Immature natural killer cell (primary cell): ENCODE measurements around the gene MS4A14. TPM values are rescaled to one million over a fixed set of nuclear protein-coding genes. Genes with fewer than 3 reads are reported as not detected.

Source experiments
- DNase-seq, 3 donors: peaks; one replicate each; pipeline ENCODE4 v3.0.0; 2022; ENCODE audit warnings: mixed read lengths in 1 of 3
- H3K27ac Mint-ChIP-seq, 6 donors: one replicate each; pipeline ENCODE4 v1.8.0; 2020; ENCODE audit warnings: mixed read lengths in 6 of 6, mild to moderate bottlenecking in 5 of 6, inconsistent platforms in 4 of 6, moderate library complexity in 3 of 6
- H3K27me3 Mint-ChIP-seq, 3 donors: one replicate each; pipeline ENCODE4 v1.8.0; 2020 to 2021; ENCODE audit warnings: low read depth in 3 of 3, mild to moderate bottlenecking in 3 of 3, mixed read lengths in 3 of 3, moderate library complexity in 3 of 3, inconsistent platforms in 1 of 3
- H3K36me3 Mint-ChIP-seq, 3 donors: one replicate each; pipeline ENCODE4 v1.8.0; 2020; ENCODE audit warnings: mixed read lengths in 3 of 3, inconsistent platforms in 2 of 3, mild to moderate bottlenecking in 2 of 3
- H3K4me1 Mint-ChIP-seq, 2 donors: one replicate each; pipeline ENCODE4 v1.8.0; 2020; ENCODE audit warnings: inconsistent platforms in 2 of 2, mild to moderate bottlenecking in 2 of 2, mixed read lengths in 2 of 2, moderate library complexity in 1 of 2
- H3K4me3 Mint-ChIP-seq, 5 donors: one replicate each; pipeline ENCODE4 v1.8.0; 2020; ENCODE audit warnings: mild to moderate bottlenecking in 5 of 5, mixed read lengths in 5 of 5, inconsistent platforms in 3 of 5, moderate library complexity in 3 of 5
- H3K9me3 Mint-ChIP-seq, 6 donors: one replicate each; pipeline ENCODE4 v1.8.0; 2020; ENCODE audit warnings: mild to moderate bottlenecking in 6 of 6, mixed read lengths in 6 of 6, inconsistent platforms in 4 of 6, moderate library complexity in 3 of 6
- polyA plus RNA-seq, 3 donors: library from polyadenylated mRNA; unstranded; fragments of 300-500 nt; fragmentation: Illumina TruSeq; gene quantifications; one replicate each; pipeline ENCODE4 v1.2.3, GENCODE V29; 2021

MS4A14 gene
- polyA plus RNA-seq, 3 donors from 2014 or later = not detected

- H3K27me3 Mint-ChIP-seq = peaks cover 0 to 4% (median 0%) of the 10 kb centered on the region in 3 donors
- DNase-seq = no peak
- no peak overlapping the region for H3K27ac Mint-ChIP-seq
Measured at GRCh38 chr11:60370811-60371298, 25.4 kb upstream of the MS4A14 start.

GRCh38 chr11:60371386-60371785, 24.9 kb upstream of the MS4A14 start:
- Mint-ChIP-seq H3K4me1 (no peaks in the 10 kb centered on the region), H3K9me3 (peaks cover 0 to 2% (median 0%) of the 10 kb centered on the region in 6 donors), H3K27me3 (peaks cover 0 to 2% (median 0%) of the 10 kb centered on the region in 3 donors), H3K4me3 (no peak overlapping the region), H3K36me3 (no peaks in the 10 kb centered on the region), H3K27ac (no peak overlapping the region)
- DNase-seq = no peak

More at GRCh38 chr11:60370811-60371298, 25.4 kb upstream of the MS4A14 start:
- Mint-ChIP-seq H3K9me3 (peaks cover 0 to 2% (median 0%) of the 10 kb centered on the region in 6 donors), H3K4me3 (no peak overlapping the region), H3K36me3 (no peaks in the 10 kb centered on the region), H3K4me1 (no peaks in the 10 kb centered on the region)

- H3K27me3 Mint-ChIP-seq = peaks cover 0 to 2% (median 1%) of the 10 kb centered on the region in 3 donors
- H3K36me3 Mint-ChIP-seq = no peaks in the 10 kb centered on the region
- H3K4me3 Mint-ChIP-seq = no peak overlapping the region
- H3K27ac Mint-ChIP-seq = no peak overlapping the region
- DNase-seq = no peak
- no peaks in the 10 kb centered on the region for H3K4me1 Mint-ChIP-seq
- H3K9me3 Mint-ChIP-seq = peaks cover 0 to 2% (median 0%) of the 10 kb centered on the region in 6 donors
Measured at GRCh38 chr11:60371854-60372253, 24.4 kb upstream of the MS4A14 start.

- no peak overlapping the region for H3K4me3 Mint-ChIP-seq
- H3K27ac Mint-ChIP-seq = no peak overlapping the region
- DNase-seq = no peak
- H3K9me3 Mint-ChIP-seq = peaks cover 0 to 2% (median 0%) of the 10 kb centered on the region in 6 donors
- H3K27me3 Mint-ChIP-seq = peaks cover 0 to 2% (median 1%) of the 10 kb centered on the region in 3 donors
- H3K4me1 Mint-ChIP-seq = peaks cover 2% of the 10 kb centered on the region in 2 donors
- H3K36me3 Mint-ChIP-seq = no peaks in the 10 kb centered on the region
Measured at GRCh38 chr11:60372767-60373166, 23.5 kb upstream of the MS4A14 start.

- Mint-ChIP-seq H3K9me3 (peaks cover 0 to 2% (median 0%) of the 10 kb centered on the region in 6 donors), H3K4me3 (no peak overlapping the region), H3K27ac (no peak overlapping the region), H3K27me3 (peaks cover 0 to 7% (median 2%) of the 10 kb centered on the region in 3 donors), H3K4me1 (peaks cover 3 to 11% of the 10 kb centered on the region in 2 donors), H3K36me3 (no peaks in the 10 kb centered on the region)
- DNase-seq = no peak
Measured at GRCh38 chr11:60375316-60375715, 20.9 kb upstream of the MS4A14 start.

- Mint-ChIP-seq H3K9me3 (peaks cover 0 to 2% (median 0%) of the 10 kb centered on the region in 6 donors), H3K4me3 (no peak overlapping the region), H3K36me3 (no peaks in the 10 kb centered on the region), H3K27me3 (peaks cover 0 to 7% (median 2%) of the 10 kb centered on the region in 3 donors), H3K27ac (no peak overlapping the region), H3K4me1 (peaks cover 3 to 11% of the 10 kb centered on the region in 2 donors)
- DNase-seq = no peak
Measured at GRCh38 chr11:60376601-60377000, 19.7 kb upstream of the MS4A14 start.

- Mint-ChIP-seq H3K27me3 (peaks cover 0 to 9% (median 5%) of the 10 kb centered on the region in 3 donors), H3K36me3 (no peaks in the 10 kb centered on the region), H3K9me3 (no peaks in the 10 kb centered on the region), H3K4me3 (no peak overlapping the region), H3K27ac (peak overlapping the region in 1 of 6 donors; percentile 54), H3K4me1 (peaks cover 3 to 11% of the 10 kb centered on the region in 2 donors)
- no peak for DNase-seq
Measured at GRCh38 chr11:60377401-60378136, 18.7 kb upstream of the MS4A14 start.

GRCh38 chr11:60378354-60378753, 17.9 kb upstream of the MS4A14 start, which contains the start of gene MS4A7:
MS4A7 (plus strand) TSS chr11:60378532; CDS start chr11:60383142, 4,610 bp downstream.
- DNase-seq = no peak
- Mint-ChIP-seq H3K27ac (peak within 1 kb of the TSS in 2 of 6 donors; percentile 28 to 54), H3K4me1 (peaks cover 3 to 11% of the 10 kb centered on the region in 2 donors), H3K36me3 (no peaks in the 10 kb centered on the region), H3K27me3 (peaks cover 0 to 9% (median 5%) of the 10 kb centered on the region in 3 donors), H3K4me3 (peak within 1 kb of the TSS in 1 of 5 donors; percentile 29), H3K9me3 (no peaks in the 10 kb centered on the region)

GRCh38 chr11:60389279-60389910, 6.9 kb upstream of the MS4A14 start:
- H3K27ac Mint-ChIP-seq = no peak overlapping the region
- no peak overlapping the region for H3K4me3 Mint-ChIP-seq
- no peaks in the 10 kb centered on the region for H3K36me3 Mint-ChIP-seq
- no peaks in the 10 kb centered on the region for H3K9me3 Mint-ChIP-seq
- no peaks in the 10 kb centered on the region for H3K4me1 Mint-ChIP-seq
- no peaks in the 10 kb centered on the region for H3K27me3 Mint-ChIP-seq
- no peak for DNase-seq

GRCh38 chr11:60390419-60390818, 5.8 kb upstream of the MS4A14 start:
- DNase-seq = no peak
- no peaks in the 10 kb centered on the region for H3K36me3 Mint-ChIP-seq
- H3K27me3 Mint-ChIP-seq = no peaks in the 10 kb centered on the region
- no peak overlapping the region for H3K4me3 Mint-ChIP-seq
- no peak overlapping the region for H3K27ac Mint-ChIP-seq
- H3K9me3 Mint-ChIP-seq = no peaks in the 10 kb centered on the region
- H3K4me1 Mint-ChIP-seq = no peaks in the 10 kb centered on the region

GRCh38 chr11:60392361-60392760, 3.9 kb upstream of the MS4A14 start:
- Mint-ChIP-seq H3K27ac (no peak overlapping the region), H3K27me3 (peaks cover 0 to 2% (median 0%) of the 10 kb centered on the region in 3 donors), H3K36me3 (no peaks in the 10 kb centered on the region), H3K4me3 (no peak overlapping the region), H3K4me1 (peaks cover 5 to 14% of the 10 kb centered on the region in 2 donors), H3K9me3 (no peaks in the 10 kb centered on the region)
- DNase-seq = no peak

GRCh38 chr11:60393016-60393415, 3.2 kb upstream of the MS4A14 start:
- Mint-ChIP-seq H3K27me3 (peaks cover 0 to 2% (median 0%) of the 10 kb centered on the region in 3 donors), H3K9me3 (no peaks in the 10 kb centered on the region), H3K4me3 (no peak overlapping the region), H3K36me3 (no peaks in the 10 kb centered on the region), H3K27ac (no peak overlapping the region), H3K4me1 (peaks cover 5 to 14% of the 10 kb centered on the region in 2 donors)
- no peak for DNase-seq

- Mint-ChIP-seq H3K4me3 (no peak overlapping the region), H3K4me1 (peaks cover 5 to 14% of the 10 kb centered on the region in 2 donors), H3K36me3 (no peaks in the 10 kb centered on the region), H3K27ac (no peak overlapping the region), H3K9me3 (no peaks in the 10 kb centered on the region), H3K27me3 (peaks cover 0 to 3% (median 0%) of the 10 kb centered on the region in 3 donors)
- DNase-seq = no peak
Measured at GRCh38 chr11:60394666-60395380, 1.4 kb upstream of the MS4A14 start.
